DND-41 (cell line): ENCODE results near the gene ATP6V0C.

Experiments
- ATAC-seq: fragments of 200-7000 bp; cut with Tn5 transposase; 3 replicates; pipeline ENCODE4 v1.9.1; 2021; ENCODE audit warnings: low read depth; ENCODE audit not compliant: insufficient read depth
- DNase-seq: peaks from one replicate; pipeline ENCODE4 v3.0.0-alpha.2; 2020
- H2AFZ ChIP-seq: 2 replicates; pipeline ENCODE4 v1.6.0; 2012; ENCODE audit warnings: low read depth, low read length
- H3K27ac ChIP-seq: 2 replicates; pipeline ENCODE4 v1.5.1; 2012; ENCODE audit warnings: low read length, inconsistent platforms
- H3K27me3 ChIP-seq: fragments of 200-600 bp; sonication (generic); 2 replicates; pipeline ENCODE4 v1.6.0; 2012; ENCODE audit warnings: low read length, mild to moderate bottlenecking, inconsistent platforms; ENCODE audit not compliant: insufficient read depth, poor library complexity
- H3K36me3 ChIP-seq: 2 replicates; pipeline ENCODE4 v1.5.1; 2012; ENCODE audit warnings: low read length, inconsistent platforms; ENCODE audit not compliant: insufficient read depth
- H3K4me1 ChIP-seq: 2 replicates; pipeline ENCODE4 v1.5.1; 2012; ENCODE audit warnings: mild to moderate bottlenecking, low read length; ENCODE audit not compliant: insufficient read depth
- H3K4me2 ChIP-seq: 2 replicates; pipeline ENCODE4 v1.6.0; 2012; ENCODE audit warnings: mild to moderate bottlenecking, moderate library complexity, low read length, inconsistent platforms; ENCODE audit not compliant: insufficient read depth
- H3K4me3 ChIP-seq, 2 experiments: fragments of 200-600 bp in 1 of 2; shearing (Covaris generic) in 1 of 2; 2 replicates each; pipeline ENCODE4 v1.5.1; 2012 to 2016; ENCODE audit warnings: inconsistent platforms in 2 of 2, low read length in 2 of 2, mild to moderate bottlenecking in 2 of 2, low read depth in 1 of 2, moderate library complexity in 1 of 2
- H3K79me2 ChIP-seq: 2 replicates; pipeline ENCODE4 v1.6.0; 2012; ENCODE audit warnings: low read length, inconsistent platforms; ENCODE audit not compliant: insufficient read depth
- H3K9ac ChIP-seq: 2 replicates; pipeline ENCODE4 v1.6.0; 2012; ENCODE audit warnings: low read depth, mild to moderate bottlenecking, inconsistent platforms, low read length, moderate library complexity
- H3K9me3 ChIP-seq: 2 replicates; pipeline ENCODE4 v1.5.1; 2012; ENCODE audit warnings: low read length, moderate library complexity, mild to moderate bottlenecking, inconsistent platforms; ENCODE audit not compliant: insufficient read depth, severe bottlenecking
- H4K20me1 ChIP-seq: 2 replicates; pipeline ENCODE4 v1.6.0; 2012; ENCODE audit warnings: low read length; ENCODE audit not compliant: insufficient read depth
- EZH2 ChIP-seq: IDR thresholded peaks from 3 replicates; pipeline ENCODE4 v1.6.1; 2012; ENCODE audit warnings: borderline replicate concordance, low read depth, mild to moderate bottlenecking, moderate library complexity, low read length, inconsistent platforms; ENCODE audit not compliant: severe bottlenecking
- TF ChIP-seq, protein P1 (sequence below): IDR thresholded peaks from 2 replicates; pipeline ENCODE4 v1.5.1; 2012; ENCODE audit warnings: borderline replicate concordance, low read length, moderate library complexity, mild to moderate bottlenecking; ENCODE audit not compliant: poor library complexity, severe bottlenecking; ENCODE audit errors: extremely low read depth

The ATP6V0C gene

DNA sequence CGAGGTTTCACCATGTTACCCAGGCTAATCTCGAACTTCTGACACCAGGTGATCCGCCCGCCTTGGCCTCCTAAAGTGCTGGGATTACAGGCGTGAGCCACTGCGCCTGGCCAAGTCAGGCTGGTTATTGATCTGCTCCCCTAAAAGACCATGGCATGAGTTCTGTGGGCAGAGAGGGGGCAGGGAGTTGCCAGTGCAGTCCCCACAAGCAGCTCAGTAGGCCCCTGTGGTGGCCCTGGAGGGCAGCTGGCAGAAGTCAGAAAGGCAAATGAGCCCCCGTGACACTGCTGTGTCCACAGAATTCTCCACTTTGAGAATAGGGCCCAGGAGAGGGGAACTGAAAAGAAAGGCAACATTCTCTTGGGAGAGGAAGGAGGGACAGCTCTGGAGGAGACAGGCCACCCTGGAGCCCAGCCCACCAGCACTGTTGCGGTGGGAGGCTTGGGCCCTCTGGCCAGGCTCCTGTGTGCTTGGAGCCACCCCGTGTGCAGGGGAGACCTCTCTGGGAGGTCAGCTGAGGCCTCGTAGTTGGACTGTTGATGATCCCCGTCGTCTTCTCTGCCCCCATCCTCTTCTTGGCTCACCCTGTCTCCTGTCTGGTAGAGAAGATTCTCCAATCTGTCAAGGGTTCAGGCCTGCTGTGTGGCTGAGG is 4.3 kb downstream of the ATP6V0C start:
- no peak overlapping the region for H3K4me3 ChIP-seq
- H3K27me3 ChIP-seq: no peaks in the 10 kb centered on the region
- H3K9me3 ChIP-seq: no peaks in the 10 kb centered on the region
- no peak overlapping the region for H3K27ac ChIP-seq
- H4K20me1 ChIP-seq: peaks cover 59% of the 10 kb centered on the region
- peak overlapping the region; percentile 99 for H3K4me2 ChIP-seq
- DNase-seq (no peak), ATAC-seq (no peak)
- TF ChIP-seq, protein P1, sequence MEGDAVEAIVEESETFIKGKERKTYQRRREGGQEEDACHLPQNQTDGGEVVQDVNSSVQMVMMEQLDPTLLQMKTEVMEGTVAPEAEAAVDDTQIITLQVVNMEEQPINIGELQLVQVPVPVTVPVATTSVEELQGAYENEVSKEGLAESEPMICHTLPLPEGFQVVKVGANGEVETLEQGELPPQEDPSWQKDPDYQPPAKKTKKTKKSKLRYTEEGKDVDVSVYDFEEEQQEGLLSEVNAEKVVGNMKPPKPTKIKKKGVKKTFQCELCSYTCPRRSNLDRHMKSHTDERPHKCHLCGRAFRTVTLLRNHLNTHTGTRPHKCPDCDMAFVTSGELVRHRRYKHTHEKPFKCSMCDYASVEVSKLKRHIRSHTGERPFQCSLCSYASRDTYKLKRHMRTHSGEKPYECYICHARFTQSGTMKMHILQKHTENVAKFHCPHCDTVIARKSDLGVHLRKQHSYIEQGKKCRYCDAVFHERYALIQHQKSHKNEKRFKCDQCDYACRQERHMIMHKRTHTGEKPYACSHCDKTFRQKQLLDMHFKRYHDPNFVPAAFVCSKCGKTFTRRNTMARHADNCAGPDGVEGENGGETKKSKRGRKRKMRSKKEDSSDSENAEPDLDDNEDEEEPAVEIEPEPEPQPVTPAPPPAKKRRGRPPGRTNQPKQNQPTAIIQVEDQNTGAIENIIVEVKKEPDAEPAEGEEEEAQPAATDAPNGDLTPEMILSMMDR: no peak
- TF ChIP-seq EZH2: no peak
- H3K9ac ChIP-seq: 0 out of 2 replicates have a peak overlapping the region, but pooled peaks have one; percentile 36
- peaks cover 72% of the 10 kb centered on the region for H3K4me1 ChIP-seq
- no peak overlapping the region for H2AFZ ChIP-seq
- H3K79me2 ChIP-seq: peaks cover 80% of the 10 kb centered on the region
- peaks cover 37% of the 10 kb centered on the region for H3K36me3 ChIP-seq

- Histone ChIP-seq H3K9me3 (no peaks in the 10 kb centered on the region), H3K79me2 (peaks cover 85% of the 10 kb centered on the region), H3K36me3 (peaks cover 47% of the 10 kb centered on the region), H2AFZ (no peak overlapping the region), H3K27ac (no peak overlapping the region), H4K20me1 (peaks cover 67% of the 10 kb centered on the region), H3K9ac (peak overlapping the region; percentile 36), H3K4me3 (peak overlapping the region in 1 of 2 experiments; percentile 84; a peak in 1 of 4 replicates), H3K27me3 (no peaks in the 10 kb centered on the region), H3K4me1 (peaks cover 69% of the 10 kb centered on the region), H3K4me2 (peak overlapping the region; percentile 99)
- ATAC-seq: no peak
- DNase-seq: no peak
- TF ChIP-seq, protein P1: no peak
- no peak for TF ChIP-seq EZH2
Measured at GRCh38 chr16:2518823-2519710, 5.3 kb downstream of the ATP6V0C start.

- H3K9ac ChIP-seq: peak overlapping the region; percentile 36
Measured at GRCh38 chr16:2519711-2520080, 5.9 kb downstream of the ATP6V0C start.

More at GRCh38 chr16:2519711-2520080, 5.9 kb downstream of the ATP6V0C start:
- Histone ChIP-seq H4K20me1 (peaks cover 64% of the 10 kb centered on the region), H3K4me3 (peak overlapping the region in 1 of 2 experiments; percentile 84; a peak in 2 of 4 replicates), H3K4me2 (peak overlapping the region; percentile 99), H3K4me1 (peaks cover 68% of the 10 kb centered on the region), H3K36me3 (peaks cover 54% of the 10 kb centered on the region), H3K79me2 (peaks cover 79% of the 10 kb centered on the region), H3K27ac (peak overlapping the region; percentile 68), H3K27me3 (no peaks in the 10 kb centered on the region), H2AFZ (peak overlapping the region; percentile 77), H3K9me3 (no peaks in the 10 kb centered on the region)
- TF ChIP-seq, protein P1: no peak
- TF ChIP-seq EZH2: no peak
- ATAC-seq (no peak), DNase-seq (no peak)
